H1 (cell line): ENCODE results near the gene FAM228B. TPM values are rescaled to one million over a fixed set of nuclear protein-coding genes. Genes with fewer than 3 reads are reported as not detected.

ENCODE experiments used
- CTCF ChIA-PET: fragments of 300-600 bp; sonication (Branson Sonifier 250); formaldehyde crosslinking; loops from one replicate; lab custom pipeline; 2021; ENCODE audit not compliant: partially characterized antibody; lab: Charles Lee
- POLR2A ChIA-PET: fragments of 300-600 bp; sonication (Branson Sonifier 250); formaldehyde crosslinking; loops from one replicate; lab custom pipeline; 2021; ENCODE audit warnings: inconsistent platforms; ENCODE audit not compliant: partially characterized antibody; lab: Charles Lee
- DNase-seq, 2 experiments: peaks; one replicate each; pipeline versions ENCODE4 v3.0.0 to v3.0.0-alpha.2; 2010 to 2022; ENCODE audit warnings: low spot score in 2 of 2, low read depth in 1 of 2, mixed read lengths in 1 of 2
- FAIRE-seq: peaks from 2 replicates; lab custom pipeline; 2011; peaks lifted over from hg19 to GRCh38; lab: Jason Lieb, UNC
- H2AFZ ChIP-seq: 2 replicates; pipeline ENCODE4 v1.8.1; 2012; ENCODE audit warnings: low read length, inconsistent platforms
- H2AK5ac ChIP-seq: 2 replicates; pipeline ENCODE4 v1.6.1; 2013; ENCODE audit warnings: low read depth, low read length
- H2BK120ac ChIP-seq: replicated peaks from 2 replicates; pipeline ENCODE3; 2013; ENCODE audit warnings: low read depth, low read length, inconsistent platforms
- H2BK12ac ChIP-seq: 2 replicates; pipeline ENCODE4 v1.6.1; 2013; ENCODE audit warnings: low read depth, low read length
- H2BK15ac ChIP-seq: 2 replicates; pipeline ENCODE4 v1.6.1; 2013; ENCODE audit warnings: low read length
- H2BK20ac ChIP-seq: 2 replicates; pipeline ENCODE4 v1.6.1; 2013; ENCODE audit warnings: low read length
- H2BK5ac ChIP-seq: 2 replicates; pipeline ENCODE4 v1.6.1; 2013; ENCODE audit warnings: low read depth, low read length
- H3K14ac ChIP-seq: 2 replicates; pipeline ENCODE4 v1.6.1; 2013; ENCODE audit warnings: inconsistent platforms; ENCODE audit not compliant: insufficient read length
- H3K18ac ChIP-seq: 2 replicates; pipeline ENCODE4 v1.6.1; 2013; ENCODE audit warnings: low read length; ENCODE audit errors: extremely low read depth
- H3K23ac ChIP-seq: 2 replicates; pipeline ENCODE4 v1.6.1; 2013; ENCODE audit warnings: inconsistent platforms; ENCODE audit not compliant: insufficient read length
- H3K23me2 ChIP-seq: 2 replicates; pipeline ENCODE4 v1.6.1; 2013; ENCODE audit warnings: low read depth, low read length
- H3K27ac ChIP-seq: 2 replicates; pipeline ENCODE4 v1.6.1; 2011; ENCODE audit warnings: low read depth, low read length, inconsistent platforms
- H3K27me3 ChIP-seq, 4 experiments: replicated peaks in 1 of 4; 1 replicate in 1 of 4; 2 replicates in 3 of 4; pipeline versions ENCODE4 v1.6.1 to v1.8.1; 2011 to 2013; ENCODE audit warnings: low read length in 3 of 4, mild to moderate bottlenecking in 3 of 4, inconsistent platforms in 2 of 4, mixed read lengths in 2 of 4, moderate library complexity in 1 of 4; ENCODE audit not compliant: control insufficient read depth in 3 of 4, insufficient read depth in 3 of 4; ENCODE audit errors: extremely low read depth in 1 of 4
- H3K36me3 ChIP-seq, 4 experiments: 2 replicates each; pipeline versions ENCODE4 v1.6.1 to v1.8.1; 2011 to 2013; ENCODE audit warnings: mild to moderate bottlenecking in 4 of 4, low read length in 3 of 4, moderate library complexity in 2 of 4, control low read depth in 1 of 4, inconsistent platforms in 1 of 4; ENCODE audit not compliant: insufficient read depth in 4 of 4, control insufficient read depth in 2 of 4
- H3K4ac ChIP-seq: replicated peaks from 2 replicates; pipeline ENCODE3; 2013; ENCODE audit warnings: low read length, low read depth, mixed read lengths, inconsistent platforms; ENCODE audit not compliant: insufficient read length
- H3K4me1 ChIP-seq, 4 experiments: replicated peaks in 1 of 4; 1 replicate in 1 of 4; 2 replicates in 3 of 4; pipeline versions ENCODE4 v1.6.1 to v1.8.1; 2011 to 2013; ENCODE audit warnings: low read length in 3 of 4, inconsistent platforms in 2 of 4, mixed read lengths in 1 of 4; ENCODE audit not compliant: insufficient read depth in 4 of 4, control insufficient read depth in 3 of 4
- H3K4me2 ChIP-seq, 2 experiments: 2 replicates each; pipeline versions ENCODE4 v1.6.1 to v1.8.1; 2011 to 2013; ENCODE audit warnings: low read depth in 2 of 2, low read length in 2 of 2, control low read depth in 1 of 2, inconsistent platforms in 1 of 2, mild to moderate bottlenecking in 1 of 2; ENCODE audit not compliant: insufficient read depth in 1 of 2
- H3K4me3 ChIP-seq, 4 experiments: fragments of 200-600, 300-600 bp in 1 of 4; sonication (generic), shearing (Covaris generic), sonication (Bioruptor Twin) in 1 of 4; 2 replicates each; pipeline versions ENCODE4 v1.5.1 to v1.8.1; 2011 to 2016; ENCODE audit warnings: low read length in 4 of 4, low read depth in 3 of 4, control low read depth in 2 of 4, inconsistent platforms in 2 of 4, mild to moderate bottlenecking in 2 of 4, mixed read lengths in 1 of 4, moderate library complexity in 1 of 4; ENCODE audit not compliant: insufficient read depth in 2 of 4; ENCODE audit errors: extremely low read depth in 1 of 4
- H3K56ac ChIP-seq: replicated peaks from 2 replicates; pipeline ENCODE3; 2013; ENCODE audit warnings: low read depth, mild to moderate bottlenecking, mixed read lengths, low read length, inconsistent platforms; ENCODE audit not compliant: insufficient read length
- H3K79me1 ChIP-seq: 2 replicates; pipeline ENCODE4 v1.6.1; 2013; ENCODE audit warnings: low read depth, low read length, control low read depth
- H3K79me2 ChIP-seq, 2 experiments: 2 replicates each; pipeline versions ENCODE4 v1.6.1 to v1.8.1; 2012 to 2013; ENCODE audit warnings: low read length in 2 of 2, mild to moderate bottlenecking in 2 of 2, inconsistent platforms in 1 of 2; ENCODE audit not compliant: insufficient read depth in 2 of 2, control insufficient read depth in 1 of 2
- H3K9ac ChIP-seq, 4 experiments: replicated peaks in 1 of 4; 1 replicate in 1 of 4; 2 replicates in 3 of 4; pipeline versions ENCODE4 v1.6.1 to v1.8.1; 2011 to 2013; ENCODE audit warnings: low read depth in 3 of 4, low read length in 3 of 4, control low read depth in 2 of 4, mild to moderate bottlenecking in 2 of 4, moderate library complexity in 2 of 4, inconsistent platforms in 1 of 4; ENCODE audit errors: extremely low read depth in 1 of 4
- H3K9me3 ChIP-seq, 2 experiments: 2 replicates each; pipeline versions ENCODE4 v1.6.1 to v1.8.1; 2012 to 2013; ENCODE audit warnings: mild to moderate bottlenecking in 2 of 2, moderate library complexity in 2 of 2, control low read depth in 1 of 2, inconsistent platforms in 1 of 2, low read depth in 1 of 2, low read length in 1 of 2, mixed read lengths in 1 of 2; ENCODE audit not compliant: insufficient read depth in 2 of 2
- H4K20me1 ChIP-seq, 2 experiments: replicated peaks in 1 of 2; 2 replicates each; pipeline versions ENCODE3 to v1.8.1; 2011 to 2013; ENCODE audit warnings: inconsistent platforms in 2 of 2, low read length in 2 of 2, mild to moderate bottlenecking in 1 of 2; ENCODE audit not compliant: insufficient read depth in 2 of 2, control insufficient read depth in 1 of 2
- H4K5ac ChIP-seq: 2 replicates; pipeline ENCODE4 v1.6.1; 2013; ENCODE audit warnings: low read length, low read depth, mixed read lengths, inconsistent platforms; ENCODE audit not compliant: insufficient read length
- H4K8ac ChIP-seq: 2 replicates; pipeline ENCODE4 v1.8.0; 2013; ENCODE audit warnings: mild to moderate bottlenecking, moderate library complexity, low read length, inconsistent platforms; ENCODE audit not compliant: insufficient read depth; ENCODE audit errors: extremely low read depth
- H4K91ac ChIP-seq: replicated peaks from 2 replicates; pipeline ENCODE3; 2013; ENCODE audit warnings: low read length, mixed read lengths, inconsistent platforms; ENCODE audit not compliant: insufficient read length
- EGR1 ChIP-seq: IDR thresholded peaks from 2 replicates; pipeline ENCODE4 v1.6.1; 2011; ENCODE audit warnings: low read depth, low read length, borderline replicate concordance
- SAP30 ChIP-seq: fragments of 300-600 bp; sonication (generic); IDR thresholded peaks from 2 replicates; pipeline ENCODE4 v1.7.1; 2012; ENCODE audit warnings: low read length, moderate library complexity, mild to moderate bottlenecking, inconsistent platforms; ENCODE audit not compliant: insufficient read depth, insufficient replicate concordance
- SRF ChIP-seq: IDR thresholded peaks from 2 replicates; pipeline ENCODE4 v1.6.1; 2011; ENCODE audit warnings: mild to moderate bottlenecking, low read depth, low read length, moderate library complexity
- WGBS, 2 experiments: shearing (Covaris generic) in 1 of 2; methylation state at CpG; one replicate each; pipeline versions ENCODE4 v1.1.6 to v1.1.7; 2013 to 2015; ENCODE audit warnings: low lambda C conversion rate in 2 of 2, mixed read lengths in 2 of 2, inconsistent platforms in 1 of 2, low coverage in 1 of 2, missing lambda C conversion rate in 1 of 2; ENCODE audit not compliant: insufficient replicate concordance in 2 of 2, insufficient coverage in 1 of 2, insufficient read length in 1 of 2; ENCODE audit errors: extremely low coverage in 1 of 2, missing lambda C conversion rate in 1 of 2; 5-methylcytosine and 5-hydroxymethylcytosine counted together
- polyA plus RNA-seq, 7 experiments: library from polyadenylated mRNA; depleted of rRNA in 3 of 7; stranded (reverse) in 5 of 7; unstranded in 2 of 7; fragments of >200 nt in 5 of 7; fragments of 200-250 nt in 2 of 7; gene quantifications; 1 replicate in 5 of 7; 2 replicates in 1 of 7; 4 replicates in 1 of 7; pipeline versions ENCODE4 v1.2.1 to v1.2.3, GENCODE V29; 2011 to 2013; ENCODE audit warnings: missing spikeins in 2 of 7, mixed read lengths in 2 of 7
- total RNA-seq: library from RNA; stranded (reverse); fragmentation: NEBNext Ultra II Directional; extraction: Animal tissue kit (Norgen Biotek cat#: 25700); gene quantifications from 2 replicates; pipeline ENCODE4 v1.2.1, GENCODE V29; 2021
- TF ChIP-seq, protein P1 (sequence below): IDR thresholded peaks from 2 replicates; pipeline ENCODE4 v1.6.1; 2012; ENCODE audit warnings: inconsistent platforms

FAM228B gene
- total and polyA plus RNA-seq, 2 of the 8 experiments (the other 6 are each of a cell fraction or from before 2014, with no cell fraction given) = 1.4 to 3.2 TPM

- no peak overlapping the region for H3K14ac ChIP-seq
- no peaks in the 10 kb centered on the region for H4K20me1 ChIP-seq
- H3K79me2 ChIP-seq = no peaks in the 10 kb centered on the region
- H3K4me1 ChIP-seq = peaks cover 4 to 7% (median 6%) of the 10 kb centered on the region in 4 experiments; a peak in 6 of 7 replicates
- ChIA-PET CTCF (interaction anchor here (1.0 to 2.3 kb wide), 5 partner anchors 11 to 103 kb away, joined by 3 to 9 read pairs (median 7); partner anchors contain the start of gene TP53I3), POLR2A (interaction anchor here (0.6 to 2.0 kb wide), 7 partner anchors 12 to 1049 kb away, joined by 3 to 24 read pairs (median 3); partner anchors contain the start of gene TP53I3)
- no peak for FAIRE-seq
- TF ChIP-seq, protein P1, sequence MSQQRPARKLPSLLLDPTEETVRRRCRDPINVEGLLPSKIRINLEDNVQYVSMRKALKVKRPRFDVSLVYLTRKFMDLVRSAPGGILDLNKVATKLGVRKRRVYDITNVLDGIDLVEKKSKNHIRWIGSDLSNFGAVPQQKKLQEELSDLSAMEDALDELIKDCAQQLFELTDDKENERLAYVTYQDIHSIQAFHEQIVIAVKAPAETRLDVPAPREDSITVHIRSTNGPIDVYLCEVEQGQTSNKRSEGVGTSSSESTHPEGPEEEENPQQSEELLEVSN = peak; percentile 93
- TF ChIP-seq SAP30 = no peak
- no peak for TF ChIP-seq EGR1
- TF ChIP-seq SRF = no peak
- peaks cover 0 to 10% (median 4%) of the 10 kb centered on the region in 4 experiments; a peak in 4 of 7 replicates for H3K27me3 ChIP-seq
- H2AK5ac ChIP-seq = no peak overlapping the region
- no peak overlapping the region for H3K56ac ChIP-seq
- H3K9ac ChIP-seq = peak overlapping the region in 3 of 4 experiments; percentile 25 to 80 (median 70); a peak in 5 of 7 replicates
- peak overlapping the region; percentile 64; the same call in 1 of the 2 replicates for H2BK20ac ChIP-seq
- H4K8ac ChIP-seq = peak overlapping the region; percentile 95
- peak overlapping the region; percentile 75 to 80 for H3K4me2 ChIP-seq
- no peak overlapping the region; the same call in 1 of the 2 replicates for H2BK15ac ChIP-seq
- 0 out of 2 replicates have a peak overlapping the region, but pooled peaks have one; percentile 6 for H3K27ac ChIP-seq
- peak overlapping the region; percentile 70 for H4K5ac ChIP-seq
- H3K23me2 ChIP-seq = peaks cover 3% of the 10 kb centered on the region
- H3K9me3 ChIP-seq = no peaks in the 10 kb centered on the region
- H2AFZ ChIP-seq = peak overlapping the region; percentile 95
- peak overlapping the region; percentile 60 for H4K91ac ChIP-seq
- no peak for DNase-seq
- H2BK5ac ChIP-seq = no peak overlapping the region
- H3K4ac ChIP-seq = peak overlapping the region; percentile 87
- H3K23ac ChIP-seq = no peak overlapping the region
- H2BK12ac ChIP-seq = no peak overlapping the region
- peak overlapping the region; percentile 60 to 68 (median 66) for H3K4me3 ChIP-seq
- WGBS, 2 experiments = 28% methylated on average over 15 of the region's 15 CpGs; no CpG with 5 or more reads in 1 of the 2 experiments
- H3K18ac ChIP-seq = peak overlapping the region; percentile 75; the same call in 1 of the 2 replicates
- no peaks in the 10 kb centered on the region for H3K79me1 ChIP-seq
- peak overlapping the region; percentile 85 for H2BK120ac ChIP-seq
- no peaks in the 10 kb centered on the region for H3K36me3 ChIP-seq
These were observed 689 bp upstream of the FAM228B start for GRCh38 chr2:24122366-24123194.
